Measurements from ENCODE around the gene SLC7A6. TPM values are rescaled to one million over a fixed set of nuclear protein-coding genes. Genes with fewer than 3 reads are reported as not detected.

Gene SLC7A6
- polyA plus RNA-seq, 3 donors, result 4.3 to 47.7 (median 5.5) TPM

- 94% methylated on average over 8 of the region's 8 CpGs for WGBS (ENCODE audit: insufficient coverage)
- Histone ChIP-seq H3K27ac (ENCODE audit: low read depth in 1 of 2, low read length in 2 of 2) (no peak overlapping the region), H3K4me1 (ENCODE audit: control insufficient read depth in 1 of 2, insufficient read depth in 2 of 2, low read length in 2 of 2) (no peaks in the 10 kb centered on the region), H3K4me2 (replicated peaks; ENCODE audit: extremely low read depth, low read length, poor library complexity, severe bottlenecking) (no peak overlapping the region), H3K79me2 (ENCODE audit: insufficient read depth, low read length) (no peaks in the 10 kb centered on the region), H3K9me3 (replicated peaks in 1 of 2; ENCODE audit: control insufficient read depth in 1 of 2, insufficient read depth in 1 of 2, low read length in 2 of 2) (no peaks in the 10 kb centered on the region), H3K36me3 (replicated peaks in 1 of 2; ENCODE audit: control insufficient read depth in 1 of 2, insufficient read depth in 2 of 2, low read length in 2 of 2) (peaks cover 29 to 71% of the 10 kb centered on the region in 2 donors), H2AFZ (ENCODE audit: insufficient read depth, low read depth, low read length, poor library complexity, severe bottlenecking) (no peak overlapping the region), H4K20me1 (ENCODE audit: insufficient read depth, low read length) (no peaks in the 10 kb centered on the region), H3K9ac (ENCODE audit: insufficient read depth, low read length, poor library complexity, severe bottlenecking) (no peak overlapping the region), H3K4me3 (replicated peaks in 1 of 3; ENCODE audit: low read depth in 2 of 3, low read length in 3 of 3) (no peak overlapping the region), H3K27me3 (ENCODE audit: control insufficient read depth in 2 of 2, insufficient read depth in 2 of 2, low read length in 2 of 2) (no peaks in the 10 kb centered on the region)
- no peaks in the 10 kb centered on the region for H3K9me3 Mint-ChIP-seq
- peak overlapping the region in 1 of 7 donors; percentile 54 for H3K27ac Mint-ChIP-seq
- DNase-seq, result no peak
- H3K36me3 Mint-ChIP-seq, result peaks cover 43 to 58% of the 10 kb centered on the region in 2 donors
- peaks cover 2% of the 10 kb centered on the region for H3K4me1 Mint-ChIP-seq
- intact Hi-C loops (cut with micrococcal nuclease), result loop anchor here (5.0 kb wide), 1 partner anchor 63 kb away; the partner anchor contains the start of gene SLC7A6 (in 2 of the 2)
- peaks cover 0 to 4% (median 0%) of the 10 kb centered on the region in 3 donors for H3K27me3 Mint-ChIP-seq (ENCODE audit: low read depth in 3 of 3)
- TF ChIP-seq CTCF (IDR thresholded peaks at IDR 0.05), result no peak
- H3K4me3 Mint-ChIP-seq, result no peak overlapping the region
These were observed 60.5 kb downstream of the SLC7A6 start for GRCh38 chr16:68324780-68325357.

DNA sequence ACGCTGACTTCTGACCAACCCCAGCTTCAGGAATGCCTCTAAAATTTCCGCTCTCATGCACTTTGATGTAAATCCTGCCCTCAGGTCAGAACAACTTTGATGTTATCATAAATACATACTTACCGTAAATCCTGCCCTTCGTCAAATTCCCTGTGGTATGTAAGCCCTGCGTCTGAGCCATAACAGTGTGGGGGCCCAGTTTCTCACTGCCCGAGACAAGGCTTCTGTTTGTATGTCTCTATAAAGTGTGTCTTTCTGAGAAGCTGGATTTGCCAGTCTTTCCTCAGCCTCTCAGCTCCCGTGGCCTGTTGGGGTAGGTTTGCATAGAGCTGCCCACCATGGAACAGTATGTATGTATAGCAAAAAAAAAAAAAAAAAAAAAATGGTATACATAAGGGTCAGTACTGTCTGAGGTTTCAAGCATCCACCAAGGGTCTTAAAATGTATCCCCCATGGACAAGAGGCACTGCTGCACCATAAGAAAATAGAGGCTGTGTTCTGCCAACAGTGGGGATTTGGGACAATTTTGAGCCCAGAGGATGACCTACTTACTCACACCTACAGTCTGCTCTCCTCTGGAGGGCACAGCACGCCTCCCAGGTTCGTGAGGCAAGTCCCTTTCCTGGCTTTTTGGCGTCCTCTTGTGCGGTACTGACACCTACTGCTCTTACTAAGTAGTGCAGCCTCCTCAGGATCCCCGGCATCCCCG is 64.0 kb downstream of the SLC7A6 start:
- peaks cover 32 to 39% of the 10 kb centered on the region in 2 donors for H3K36me3 Mint-ChIP-seq
- Histone ChIP-seq H3K4me1 (ENCODE audit: control insufficient read depth in 1 of 2, insufficient read depth in 2 of 2, low read length in 2 of 2) (peaks cover 18 to 20% of the 10 kb centered on the region in 2 donors), H3K27me3 (ENCODE audit: control insufficient read depth in 2 of 2, insufficient read depth in 2 of 2, low read length in 2 of 2) (no peaks in the 10 kb centered on the region), H2AFZ (ENCODE audit: insufficient read depth, low read depth, low read length, poor library complexity, severe bottlenecking) (no peak overlapping the region), H3K4me3 (replicated peaks in 1 of 3; ENCODE audit: low read depth in 2 of 3, low read length in 3 of 3) (no peak overlapping the region), H3K79me2 (ENCODE audit: insufficient read depth, low read length) (no peaks in the 10 kb centered on the region), H3K4me2 (replicated peaks; ENCODE audit: extremely low read depth, low read length, poor library complexity, severe bottlenecking) (no peak overlapping the region), H4K20me1 (ENCODE audit: insufficient read depth, low read length) (no peaks in the 10 kb centered on the region), H3K36me3 (replicated peaks in 1 of 2; ENCODE audit: control insufficient read depth in 1 of 2, insufficient read depth in 2 of 2, low read length in 2 of 2) (peaks cover 19 to 50% of the 10 kb centered on the region in 2 donors), H3K9me3 (replicated peaks in 1 of 2; ENCODE audit: control insufficient read depth in 1 of 2, insufficient read depth in 1 of 2, low read length in 2 of 2) (no peaks in the 10 kb centered on the region), H3K27ac (ENCODE audit: low read depth in 1 of 2, low read length in 2 of 2) (no peak overlapping the region), H3K9ac (ENCODE audit: insufficient read depth, low read length, poor library complexity, severe bottlenecking) (no peak overlapping the region)
- DNase-seq, result peak; percentile 69 to 81 (median 74)
- no peak overlapping the region for H3K4me3 Mint-ChIP-seq
- TF ChIP-seq CTCF (IDR thresholded peaks at IDR 0.05), result peak; percentile 94
- no peak overlapping the region for H3K27ac Mint-ChIP-seq
- H3K4me1 Mint-ChIP-seq, result peaks cover 18% of the 10 kb centered on the region
- H3K27me3 Mint-ChIP-seq (ENCODE audit: low read depth in 3 of 3), result peaks cover 0 to 4% (median 0%) of the 10 kb centered on the region in 3 donors
- intact Hi-C loops (cut with micrococcal nuclease), result loop anchor here (1.0 to 5.0 kb wide), 3 partner anchors 66 to 91 kb away; partner anchors contain the start of gene SLC7A6 (in 2 of the 2)
- H3K9me3 Mint-ChIP-seq, result no peaks in the 10 kb centered on the region
- WGBS (ENCODE audit: insufficient coverage), result 57% methylated on average over 7 of the region's 13 CpGs
